ENCODE measurements around the gene SLC46A1. TPM values are rescaled to one million over a fixed set of nuclear protein-coding genes. Genes with fewer than 3 reads are reported as not detected.

The SLC46A1 gene
- total and polyA plus RNA-seq, 2 of the 8 experiments (the other 6 are each of a cell fraction or from before 2014, with no cell fraction given): 5.3 to 8.7 TPM

DNA sequence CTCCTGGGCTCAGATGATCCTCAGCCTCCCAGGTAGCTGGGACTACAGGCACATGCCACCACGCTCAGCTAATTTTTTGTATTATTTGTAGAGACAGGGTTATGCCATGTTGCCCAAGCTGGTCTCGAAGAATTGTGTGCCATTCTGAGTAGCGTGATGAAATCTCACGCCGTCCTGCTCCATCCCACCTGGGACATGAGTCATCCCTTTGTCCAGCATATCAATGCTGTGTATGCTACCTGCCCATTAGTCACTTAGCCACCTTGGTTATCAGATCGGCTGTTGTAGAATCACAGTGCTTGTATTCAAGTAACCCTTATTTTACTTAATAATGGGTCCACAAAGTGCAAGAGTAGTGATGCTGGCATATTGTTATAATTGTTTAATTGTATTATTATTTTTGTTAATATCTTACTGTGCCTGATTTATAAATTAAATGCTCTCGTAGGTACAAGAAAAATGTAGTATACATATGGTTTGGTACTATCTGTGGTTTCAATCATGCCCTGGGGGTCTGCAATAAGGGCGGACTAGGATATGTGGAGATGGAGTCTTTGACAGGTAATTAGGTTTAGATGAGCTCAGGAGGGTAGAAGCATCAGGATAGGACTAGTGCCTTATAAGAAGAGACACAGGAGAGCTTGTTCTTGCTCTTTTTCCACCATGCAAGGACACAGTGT lies 40.8 kb upstream of the SLC46A1 start:
- DNase-seq (ENCODE audit: low read depth in 1 of 2, low spot score in 2 of 2) (no peak), FAIRE-seq (no peak)
- no peak overlapping the region for H3K4me2 ChIP-seq (ENCODE audit: insufficient read depth in 1 of 2, low read depth in 2 of 2, low read length in 2 of 2)
- TF ChIP-seq HDAC6 (IDR thresholded peaks at IDR 0.05; ENCODE audit: low read depth, low read length) (no peak), CHD1 (IDR thresholded peaks at IDR 0.05; ENCODE audit: low read depth, low read length) (no peak), SIN3A (conservative IDR thresholded peaks at IDR 0.05 in 1 of 2, IDR thresholded peaks at IDR 0.05 in 1 of 2; ENCODE audit: low read depth in 1 of 2, low read length in 2 of 2) (no peak), RXRA (IDR thresholded peaks at IDR 0.05; ENCODE audit: insufficient read depth, low read depth, low read length) (no peak), RNF2 (IDR thresholded peaks at IDR 0.05; ENCODE audit: borderline replicate concordance, low read depth, low read length, missing control alignments, poor library complexity, severe bottlenecking) (no peak), JUND (IDR thresholded peaks at IDR 0.05; ENCODE audit: low read length) (no peak), RAD21 (IDR thresholded peaks at IDR 0.05 in 1 of 2, conservative IDR thresholded peaks at IDR 0.05 in 1 of 2; ENCODE audit: low read depth in 2 of 2, low read length in 2 of 2) (no peak)

More for the DNA sequence above, 40.8 kb upstream of the SLC46A1 start:
- H3K36me3 ChIP-seq (ENCODE audit: control insufficient read depth in 2 of 4, insufficient read depth in 4 of 4, low read length in 3 of 4): no peaks in the 10 kb centered on the region
- H3K79me1 ChIP-seq (ENCODE audit: low read depth, low read length): no peaks in the 10 kb centered on the region
- H2BK12ac ChIP-seq (ENCODE audit: low read depth, low read length): no peak overlapping the region
- H3K23me2 ChIP-seq (ENCODE audit: low read depth, low read length): no peaks in the 10 kb centered on the region
- no peak overlapping the region for H4K5ac ChIP-seq (ENCODE audit: insufficient read length, low read depth, low read length)
- no peak overlapping the region for H2BK5ac ChIP-seq (ENCODE audit: low read depth, low read length)
- H2BK20ac ChIP-seq (ENCODE audit: low read length): no peak overlapping the region
- H2AFZ ChIP-seq (ENCODE audit: low read length): no peak overlapping the region
- H3K9me3 ChIP-seq (ENCODE audit: insufficient read depth in 2 of 2, low read depth in 1 of 2, low read length in 1 of 2): no peaks in the 10 kb centered on the region
- no peak overlapping the region for H4K91ac ChIP-seq (replicated peaks; ENCODE audit: insufficient read length, low read length)
- no peaks in the 10 kb centered on the region for H4K20me1 ChIP-seq (replicated peaks in 1 of 2; ENCODE audit: control insufficient read depth in 1 of 2, insufficient read depth in 2 of 2, low read length in 2 of 2)
- H3K14ac ChIP-seq (ENCODE audit: insufficient read length): no peak overlapping the region
- no peaks in the 10 kb centered on the region for H3K27me3 ChIP-seq (replicated peaks in 1 of 4; ENCODE audit: control insufficient read depth in 3 of 4, extremely low read depth in 1 of 4, insufficient read depth in 3 of 4, low read length in 3 of 4)
- CTCF ChIA-PET (ENCODE audit: partially characterized antibody): interaction anchor here (1.3 to 1.7 kb wide), 2 partner anchors 27 to 30 kb away, joined by 3 to 4 read pairs; no protein-coding TSS in a partner anchor
- H3K4ac ChIP-seq (replicated peaks; ENCODE audit: insufficient read length, low read depth, low read length): no peak overlapping the region
- POLR2A ChIA-PET (ENCODE audit: partially characterized antibody): no interaction called here
- no peak overlapping the region for H3K18ac ChIP-seq (ENCODE audit: extremely low read depth, low read length)
- no peak overlapping the region for H3K4me3 ChIP-seq (ENCODE audit: extremely low read depth in 1 of 4, insufficient read depth in 2 of 4, low read depth in 3 of 4, low read length in 4 of 4)
- H3K4me1 ChIP-seq (replicated peaks in 1 of 4; ENCODE audit: control insufficient read depth in 3 of 4, insufficient read depth in 4 of 4, low read length in 3 of 4): no peaks in the 10 kb centered on the region
- H3K79me2 ChIP-seq (ENCODE audit: control insufficient read depth in 1 of 2, insufficient read depth in 2 of 2, low read length in 2 of 2): no peaks in the 10 kb centered on the region
- H2AK5ac ChIP-seq (ENCODE audit: low read depth, low read length): no peak overlapping the region
- no peak overlapping the region for H3K23ac ChIP-seq (ENCODE audit: insufficient read length)
- no peak overlapping the region for H4K8ac ChIP-seq (ENCODE audit: extremely low read depth, insufficient read depth, low read length)
- H3K27ac ChIP-seq (ENCODE audit: low read depth, low read length): no peak overlapping the region
- 89% methylated on average over 8 of the region's 8 CpGs; no CpG with 5 or more reads in 1 of the 2 experiments for WGBS, 2 experiments (ENCODE audit: extremely low coverage in 1 of 2, insufficient coverage in 1 of 2, insufficient read length in 1 of 2, insufficient replicate concordance in 2 of 2, low coverage in 1 of 2, low lambda C conversion rate in 2 of 2, missing lambda C conversion rate in 1 of 2)
- no peak overlapping the region for H3K56ac ChIP-seq (replicated peaks; ENCODE audit: insufficient read length, low read depth, low read length)
- no peak overlapping the region for H3K9ac ChIP-seq (replicated peaks in 1 of 4; ENCODE audit: extremely low read depth in 1 of 4, low read depth in 3 of 4, low read length in 3 of 4)
- no peak overlapping the region for H2BK15ac ChIP-seq (ENCODE audit: low read length)
- no peak overlapping the region for H2BK120ac ChIP-seq (replicated peaks; ENCODE audit: low read depth, low read length)
